GM12865 (cell line): Measurements from ENCODE around the gene SYT7.
"Not testable (repeated sequence)": the region's sequence is repeated elsewhere in the genome, so short reads cannot be mapped to it uniquely, and the experiment has no call there.

Experiments used
- DNase-seq: peaks from one replicate; pipeline ENCODE4 v3.0.0; 2010; ENCODE audit warnings: low read depth
- H3K4me3 ChIP-seq: 2 replicates; pipeline ENCODE4 v1.5.1; 2011; ENCODE audit warnings: mild to moderate bottlenecking, low read depth, low read length, control low read depth
- CTCF ChIP-seq: IDR thresholded peaks from 2 replicates; pipeline ENCODE4 v1.5.1; 2011; ENCODE audit warnings: low read length, control low read depth, low read depth, inconsistent platforms; ENCODE audit not compliant: insufficient read depth; ENCODE audit errors: missing control alignments

SYT7 gene

GRCh38 chr11:61472282-61472681 is 108.6 kb downstream of the SYT7 start:
- no peak for TF ChIP-seq CTCF
- DNase-seq, result no peak
- no peak overlapping the region for H3K4me3 ChIP-seq

- DNase-seq, result no peak
- no peak for TF ChIP-seq CTCF
- H3K4me3 ChIP-seq, result no peak overlapping the region
Measured at GRCh38 chr11:61468002-61468401, 112.9 kb downstream of the SYT7 start.

GRCh38 chr11:61467602-61468001 is 113.3 kb downstream of the SYT7 start:
- not testable (repeated sequence) for DNase-seq

More at GRCh38 chr11:61467602-61468001, 113.3 kb downstream of the SYT7 start:
- not testable (repeated sequence) for H3K4me3 ChIP-seq
